ENCODE data around the gene JSRP1. TPM values are rescaled to one million over a fixed set of nuclear protein-coding genes. Genes with fewer than 3 reads are reported as not detected.

The JSRP1 gene
- total and polyA plus RNA-seq, 8 donors: 0.20 to 1.1 (median 0.53) TPM; not detected in 1

- Histone ChIP-seq H3K9me3 (no peaks in the 10 kb centered on the region), H3K27me3 (peaks cover under 1 to 7% of the 10 kb centered on the region in 2 donors), H3K4me3 (no peak overlapping the region), H3K36me3 (no peaks in the 10 kb centered on the region), H3K4me1 (peaks cover 0 to 11% of the 10 kb centered on the region in 2 donors), H3K27ac (no peak overlapping the region)
- ATAC-seq (no peak), DNase-seq (no peak)
- intact Hi-C loops (cut with DNase I): no loop called here
- TF ChIP-seq CTCF (IDR thresholded peaks at IDR 0.05): no peak
Measured at GRCh38 chr19:2259336-2259735, 3.1 kb upstream of the JSRP1 start.

- H3K4me3 ChIP-seq: no peak overlapping the region
- DNase-seq: no peak
- no peaks in the 10 kb centered on the region for H3K9me3 ChIP-seq
- intact Hi-C loops (cut with DNase I): no loop called here
- ATAC-seq: no peak
- H3K36me3 ChIP-seq: no peaks in the 10 kb centered on the region
- peaks cover 41 to 47% of the 10 kb centered on the region in 2 donors for H3K27me3 ChIP-seq
- no peak overlapping the region for H3K27ac ChIP-seq
- no peak for TF ChIP-seq CTCF (IDR thresholded peaks at IDR 0.05)
- H3K4me1 ChIP-seq: peaks cover 23 to 36% of the 10 kb centered on the region in 2 donors
Measured at GRCh38 chr19:2255112-2255845, 938 bp downstream of the JSRP1 start.

GRCh38 chr19:2254064-2254872 lies 1.9 kb downstream of the JSRP1 start:
- H3K27me3 ChIP-seq: peaks cover 51 to 57% of the 10 kb centered on the region in 2 donors
- H3K36me3 ChIP-seq: peaks cover 0 to 3% of the 10 kb centered on the region in 2 donors
- H3K4me1 ChIP-seq: peaks cover 23 to 41% of the 10 kb centered on the region in 2 donors
- no peaks in the 10 kb centered on the region for H3K9me3 ChIP-seq
- H3K4me3 ChIP-seq: no peak overlapping the region
- DNase-seq: no peak
- intact Hi-C loops (cut with DNase I): no loop called here
- no peak for ATAC-seq
- no peak for TF ChIP-seq CTCF (IDR thresholded peaks at IDR 0.05)
- no peak overlapping the region for H3K27ac ChIP-seq

GRCh38 chr19:2253106-2254063 lies 2.8 kb downstream of the JSRP1 start:
- Histone ChIP-seq H3K4me1 (peaks cover 23 to 41% of the 10 kb centered on the region in 2 donors), H3K4me3 (peak overlapping the region in 1 of 2 donors; percentile 3), H3K36me3 (peaks cover 0 to 11% of the 10 kb centered on the region in 2 donors), H3K9me3 (no peaks in the 10 kb centered on the region), H3K27me3 (peaks cover 53 to 60% of the 10 kb centered on the region in 2 donors), H3K27ac (no peak overlapping the region)
- intact Hi-C loops (cut with DNase I): no loop called here
- TF ChIP-seq CTCF (IDR thresholded peaks at IDR 0.05): no peak
- no peak for ATAC-seq
- no peak for DNase-seq
